Measurements from ENCODE around the gene MCU.
"Not testable (repeated sequence)": the region's sequence is repeated elsewhere in the genome, so short reads cannot be mapped to it uniquely, and the experiment has no call there.

MCU gene

GRCh38 chr10:72682638-72683037 lies 9.3 kb upstream of the MCU start:
- CTCF ChIA-PET, result interaction anchor here (0.6 kb wide), 1 partner anchor 40 kb away, joined by 3 read pairs; no protein-coding TSS in a partner anchor

GRCh38 chr10:72685264-72685921 lies 6.5 kb upstream of the MCU start:
- POLR2A ChIA-PET, result interaction anchor here (1.0 kb wide), 1 partner anchor 9 kb away, joined by 3 read pairs; no protein-coding TSS in a partner anchor
- DNase-seq (ENCODE audit: extremely low spot score), result no peak
- CTCF ChIA-PET, result interaction anchor here (1.8 kb wide), 1 partner anchor 9 kb away, joined by 5 read pairs; no protein-coding TSS in a partner anchor
- TF ChIP-seq NFRKB (IDR thresholded peaks at IDR 0.05) (no peak), TARDBP (IDR thresholded peaks at IDR 0.05) (no peak)

More at GRCh38 chr10:72682638-72683037, 9.3 kb upstream of the MCU start:
- DNase-seq (ENCODE audit: extremely low spot score), result no peak
- POLR2A ChIA-PET, result interaction anchor here (2.8 kb wide), 1 partner anchor 10 kb away, joined by 11 read pairs; the partner anchor contains the start of gene MCU
- no peak for TF ChIP-seq ELF4 (IDR thresholded peaks at IDR 0.05)
- TF ChIP-seq L3MBTL2 (conservative IDR thresholded peaks at IDR 0.05), result no peak
- TF ChIP-seq LEF1 (IDR thresholded peaks at IDR 0.05; ENCODE audit: borderline replicate concordance), result no peak
- no peak for TF ChIP-seq CTBP1 (IDR thresholded peaks at IDR 0.05; ENCODE audit: borderline replicate concordance)
- TF ChIP-seq FOXK2 (IDR thresholded peaks at IDR 0.05), result no peak
- no peak for TF ChIP-seq NFRKB (IDR thresholded peaks at IDR 0.05)

GRCh38 chr10:72686430-72686829 lies 5.5 kb upstream of the MCU start:
- ChIA-PET POLR2A (interaction anchor here (1.0 to 1.1 kb wide), 2 partner anchors 10 to 61 kb away, joined by 3 to 5 read pairs; partner anchors contain the start of gene MICU1), CTCF (interaction anchor here (0.5 to 1.8 kb wide), 2 partner anchors 10 to 116 kb away, joined by 5 to 8 read pairs; no protein-coding TSS in a partner anchor)
- not testable (repeated sequence) for DNase-seq (ENCODE audit: extremely low spot score)

GRCh38 chr10:72687035-72687434 lies 4.9 kb upstream of the MCU start:
- POLR2A ChIA-PET, result interaction anchor here (1.1 kb wide), 1 partner anchor 61 kb away, joined by 5 read pairs; the partner anchor contains the start of gene MICU1
- TF ChIP-seq CTBP1 (IDR thresholded peaks at IDR 0.05; ENCODE audit: borderline replicate concordance), result no peak
- TF ChIP-seq HDGF (IDR thresholded peaks at IDR 0.05; ENCODE audit: borderline replicate concordance), result no peak
- TF ChIP-seq ARNT (IDR thresholded peaks at IDR 0.05), result no peak
- no peak for TF ChIP-seq ZNF384 (IDR thresholded peaks at IDR 0.05)
- TF ChIP-seq LEF1 (IDR thresholded peaks at IDR 0.05; ENCODE audit: borderline replicate concordance), result no peak
- no peak for TF ChIP-seq FOXA1 (IDR thresholded peaks at IDR 0.05)
- no peak for TF ChIP-seq BHLHE40 (IDR thresholded peaks at IDR 0.05; ENCODE audit: borderline replicate concordance)
- no peak for TF ChIP-seq FOXK2 (IDR thresholded peaks at IDR 0.05)
- no peak for TF ChIP-seq L3MBTL2 (conservative IDR thresholded peaks at IDR 0.05)
- no peak for TF ChIP-seq SP1 (IDR thresholded peaks at IDR 0.05)
- no peak for DNase-seq (ENCODE audit: extremely low spot score)
- CTCF ChIA-PET, result no interaction called here

- ChIA-PET CTCF (interaction anchor here (0.5 kb wide), 1 partner anchor 12 kb away, joined by 5 read pairs; no protein-coding TSS in a partner anchor), POLR2A (interaction anchor here (0.6 kb wide), 1 partner anchor 940 kb away, joined by 3 read pairs; no protein-coding TSS in a partner anchor)
- DNase-seq (ENCODE audit: extremely low spot score), result no peak
- TF ChIP-seq ARNT (IDR thresholded peaks at IDR 0.05) (no peak), ZNF384 (IDR thresholded peaks at IDR 0.05) (peak; percentile 36; the same call in 1 of the 2 replicates)
These were observed 3.7 kb upstream of the MCU start for GRCh38 chr10:72688208-72688651.

GRCh38 chr10:72689660-72690059 lies 2.3 kb upstream of the MCU start:
- ChIA-PET CTCF (no interaction called here), POLR2A (no interaction called here)
- TF ChIP-seq SUZ12 (IDR thresholded peaks at IDR 0.05), result no peak
- no peak for TF ChIP-seq CTBP1 (IDR thresholded peaks at IDR 0.05; ENCODE audit: borderline replicate concordance)
- TF ChIP-seq SP1 (IDR thresholded peaks at IDR 0.05), result no peak
- TF ChIP-seq HDGF (IDR thresholded peaks at IDR 0.05; ENCODE audit: borderline replicate concordance), result no peak
- no peak for TF ChIP-seq LEF1 (IDR thresholded peaks at IDR 0.05; ENCODE audit: borderline replicate concordance)
- no peak for DNase-seq (ENCODE audit: extremely low spot score)

GRCh38 chr10:72690071-72690755 lies 1.7 kb upstream of the MCU start:
- ChIA-PET POLR2A (no interaction called here), CTCF (no interaction called here)
- no peak for DNase-seq (ENCODE audit: extremely low spot score)
- TF ChIP-seq CTBP1 (IDR thresholded peaks at IDR 0.05; ENCODE audit: borderline replicate concordance), result no peak
- TF ChIP-seq PKNOX1 (IDR thresholded peaks at IDR 0.05), result peak; percentile 93

GRCh38 chr10:72691470-72691862 lies 477 bp upstream of the MCU start:
- DNase-seq (ENCODE audit: extremely low spot score), result no peak
- CTCF ChIA-PET, result no interaction called here
- TF ChIP-seq PKNOX1 (IDR thresholded peaks at IDR 0.05), result no peak
- TF ChIP-seq LEF1 (IDR thresholded peaks at IDR 0.05; ENCODE audit: borderline replicate concordance), result no peak
- TF ChIP-seq ZNF384 (IDR thresholded peaks at IDR 0.05), result no peak
- POLR2A ChIA-PET, result interaction anchor here (0.5 to 3.1 kb wide), 10 partner anchors 9 to 336 kb away, joined by 3 to 18 read pairs (median 4); partner anchors contain the start of genes DNAJB12 and MICU1

Measured in HEK293T (cell line).